ENCODE results near the gene DUSP1.

DUSP1 gene

DNA sequence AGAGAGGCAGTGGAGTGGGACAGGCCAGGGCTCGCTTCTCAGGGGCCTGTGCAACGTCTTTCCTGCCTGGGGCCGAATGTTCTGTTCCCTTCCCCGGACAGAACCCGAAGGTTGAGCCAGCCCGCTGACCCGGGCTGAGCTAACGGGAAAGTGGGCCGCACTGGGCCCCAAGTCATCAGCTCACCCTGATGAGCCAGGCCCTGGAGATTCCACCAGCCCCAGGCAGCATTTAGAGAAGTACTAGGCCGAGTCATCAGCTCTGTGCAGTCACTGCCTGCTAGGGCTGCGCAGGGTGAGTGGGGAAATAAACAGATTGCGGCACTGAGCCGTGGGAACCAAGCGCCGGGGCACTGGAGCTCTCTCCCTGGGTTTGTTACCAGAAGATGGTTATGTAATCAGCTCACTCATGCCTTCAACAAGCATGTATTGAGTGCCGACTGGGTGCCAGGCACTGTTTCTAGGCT lies 29.1 kb upstream of the DUSP1 start:
- Histone ChIP-seq H3K4me1 (ENCODE audit: insufficient read depth, low read length, poor library complexity, severe bottlenecking) (peaks cover 10% of the 10 kb centered on the region), H3K4me2 (ENCODE audit: low read depth, low read length, poor library complexity, severe bottlenecking) (no peak overlapping the region)

DNA sequence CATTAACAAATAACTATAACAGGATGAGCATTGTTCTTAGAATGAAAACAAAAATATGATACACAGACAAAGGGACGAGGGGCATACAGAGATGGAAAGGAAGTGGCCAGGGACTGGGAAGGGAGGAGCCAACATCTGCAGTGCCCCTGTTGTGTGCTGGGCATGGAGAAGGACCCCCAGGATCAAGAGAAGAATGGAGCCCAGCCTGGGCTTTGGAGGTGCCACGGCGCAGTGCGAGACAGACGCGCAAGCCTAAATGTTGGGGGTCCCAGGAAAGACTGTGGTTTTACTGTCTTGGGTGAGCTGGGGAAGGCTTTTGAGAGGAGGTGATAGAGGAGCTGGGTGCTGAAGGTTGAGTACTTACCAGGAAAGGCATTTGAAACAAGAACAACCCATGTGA lies 28.4 kb upstream of the DUSP1 start:
- Histone ChIP-seq H3K9me2 (replicated peaks; ENCODE audit: low read depth, low read length) (no peaks in the 10 kb centered on the region), H4K20me1 (ENCODE audit: insufficient read depth, low read length, poor library complexity, severe bottlenecking) (no peaks in the 10 kb centered on the region), H3K79me2 (ENCODE audit: insufficient read depth, low read length) (no peaks in the 10 kb centered on the region), H3K27me3 (ENCODE audit: insufficient read depth, low read length, poor library complexity, severe bottlenecking) (no peaks in the 10 kb centered on the region), H3K36me3 (ENCODE audit: insufficient read depth, low read length) (no peaks in the 10 kb centered on the region), H2AFZ (ENCODE audit: low read length) (no peak overlapping the region), H3K4me1 (ENCODE audit: insufficient read depth, low read length, poor library complexity, severe bottlenecking) (peaks cover 10% of the 10 kb centered on the region), H3F3A (ENCODE audit: low read depth) (no peaks in the 10 kb centered on the region), H3K9ac (ENCODE audit: low read depth, low read length, poor library complexity, severe bottlenecking) (no peak overlapping the region), H3K9me3 (ENCODE audit: insufficient read depth, low read depth, low read length) (no peaks in the 10 kb centered on the region), H3K4me3 (ENCODE audit: low read length, poor library complexity, severe bottlenecking) (no peak overlapping the region), H3K4me2 (ENCODE audit: low read depth, low read length, poor library complexity, severe bottlenecking) (no peak overlapping the region)
- TF ChIP-seq, protein P1, sequence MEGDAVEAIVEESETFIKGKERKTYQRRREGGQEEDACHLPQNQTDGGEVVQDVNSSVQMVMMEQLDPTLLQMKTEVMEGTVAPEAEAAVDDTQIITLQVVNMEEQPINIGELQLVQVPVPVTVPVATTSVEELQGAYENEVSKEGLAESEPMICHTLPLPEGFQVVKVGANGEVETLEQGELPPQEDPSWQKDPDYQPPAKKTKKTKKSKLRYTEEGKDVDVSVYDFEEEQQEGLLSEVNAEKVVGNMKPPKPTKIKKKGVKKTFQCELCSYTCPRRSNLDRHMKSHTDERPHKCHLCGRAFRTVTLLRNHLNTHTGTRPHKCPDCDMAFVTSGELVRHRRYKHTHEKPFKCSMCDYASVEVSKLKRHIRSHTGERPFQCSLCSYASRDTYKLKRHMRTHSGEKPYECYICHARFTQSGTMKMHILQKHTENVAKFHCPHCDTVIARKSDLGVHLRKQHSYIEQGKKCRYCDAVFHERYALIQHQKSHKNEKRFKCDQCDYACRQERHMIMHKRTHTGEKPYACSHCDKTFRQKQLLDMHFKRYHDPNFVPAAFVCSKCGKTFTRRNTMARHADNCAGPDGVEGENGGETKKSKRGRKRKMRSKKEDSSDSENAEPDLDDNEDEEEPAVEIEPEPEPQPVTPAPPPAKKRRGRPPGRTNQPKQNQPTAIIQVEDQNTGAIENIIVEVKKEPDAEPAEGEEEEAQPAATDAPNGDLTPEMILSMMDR (conservative IDR thresholded peaks at IDR 0.05; ENCODE audit: low read length) = no peak
- TF ChIP-seq EZH2phosphoT487 (IDR thresholded peaks at IDR 0.05; ENCODE audit: borderline replicate concordance) = no peak

More for the DNA sequence above, 29.1 kb upstream of the DUSP1 start:
- Histone ChIP-seq H3K4me3 (ENCODE audit: low read length, poor library complexity, severe bottlenecking) (no peak overlapping the region), H2AFZ (ENCODE audit: low read length) (no peak overlapping the region), H3K79me2 (ENCODE audit: insufficient read depth, low read length) (no peaks in the 10 kb centered on the region), H3F3A (ENCODE audit: low read depth) (no peaks in the 10 kb centered on the region), H4K20me1 (ENCODE audit: insufficient read depth, low read length, poor library complexity, severe bottlenecking) (no peaks in the 10 kb centered on the region), H3K9ac (ENCODE audit: low read depth, low read length, poor library complexity, severe bottlenecking) (no peak overlapping the region), H3K9me2 (replicated peaks; ENCODE audit: low read depth, low read length) (no peaks in the 10 kb centered on the region), H3K9me3 (ENCODE audit: insufficient read depth, low read depth, low read length) (no peaks in the 10 kb centered on the region), H3K27me3 (ENCODE audit: insufficient read depth, low read length, poor library complexity, severe bottlenecking) (no peaks in the 10 kb centered on the region), H3K36me3 (ENCODE audit: insufficient read depth, low read length) (no peaks in the 10 kb centered on the region)
- TF ChIP-seq, protein P1 (conservative IDR thresholded peaks at IDR 0.05; ENCODE audit: low read length) = no peak
- TF ChIP-seq EZH2phosphoT487 (IDR thresholded peaks at IDR 0.05; ENCODE audit: borderline replicate concordance) = no peak

DNA sequence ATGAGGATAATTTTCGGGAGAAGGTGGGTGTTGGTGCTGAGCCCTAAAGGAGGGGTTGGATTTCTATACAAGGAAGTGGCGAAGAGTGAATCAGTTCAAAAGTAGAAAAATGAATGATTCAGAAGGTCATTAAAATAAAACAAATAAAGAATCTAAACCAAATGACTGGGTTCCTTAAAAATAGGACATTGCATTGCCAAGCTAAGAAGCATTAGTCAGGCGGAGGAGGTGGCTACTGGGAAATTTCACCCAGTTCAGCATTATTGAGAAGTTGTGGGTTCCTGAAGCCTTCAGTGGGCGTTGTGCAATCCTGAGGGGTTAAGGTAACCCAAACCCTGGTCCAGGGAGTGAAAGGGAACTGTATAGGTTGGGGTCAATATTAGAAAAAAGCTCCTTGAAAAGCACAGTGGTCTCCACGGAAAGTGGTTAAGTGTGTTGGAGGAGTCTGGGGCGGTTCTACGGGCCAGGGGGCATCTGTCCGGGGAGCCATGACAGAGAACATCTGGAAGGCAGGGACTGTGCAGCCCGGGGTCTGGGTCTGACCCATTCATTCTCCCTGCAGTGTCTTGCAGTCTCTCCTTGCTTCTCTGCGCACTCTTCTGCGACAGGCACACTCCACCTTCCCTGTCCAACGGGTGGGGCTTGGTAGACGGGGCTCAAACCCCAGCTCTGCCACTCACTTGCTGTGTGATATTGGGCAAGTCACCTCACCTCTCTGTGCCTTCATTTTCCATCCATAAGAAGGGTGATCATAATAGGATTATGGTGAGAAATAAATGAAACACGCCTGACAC lies 27.6 kb upstream of the DUSP1 start:
- H3F3A ChIP-seq (ENCODE audit: low read depth) = no peaks in the 10 kb centered on the region

More for the DNA sequence above, 27.6 kb upstream of the DUSP1 start:
- Histone ChIP-seq H4K20me1 (ENCODE audit: insufficient read depth, low read length, poor library complexity, severe bottlenecking) (no peaks in the 10 kb centered on the region), H3K9ac (ENCODE audit: low read depth, low read length, poor library complexity, severe bottlenecking) (no peak overlapping the region), H3K4me3 (ENCODE audit: low read length, poor library complexity, severe bottlenecking) (no peak overlapping the region), H3K4me1 (ENCODE audit: insufficient read depth, low read length, poor library complexity, severe bottlenecking) (peaks cover 15% of the 10 kb centered on the region), H3K27me3 (ENCODE audit: insufficient read depth, low read length, poor library complexity, severe bottlenecking) (no peaks in the 10 kb centered on the region), H3K9me3 (ENCODE audit: insufficient read depth, low read depth, low read length) (no peaks in the 10 kb centered on the region), H3K9me2 (replicated peaks; ENCODE audit: low read depth, low read length) (no peaks in the 10 kb centered on the region), H2AFZ (ENCODE audit: low read length) (no peak overlapping the region), H3K36me3 (ENCODE audit: insufficient read depth, low read length) (no peaks in the 10 kb centered on the region), H3K4me2 (ENCODE audit: low read depth, low read length, poor library complexity, severe bottlenecking) (no peak overlapping the region), H3K79me2 (ENCODE audit: insufficient read depth, low read length) (no peaks in the 10 kb centered on the region)
- no peak for TF ChIP-seq EZH2phosphoT487 (IDR thresholded peaks at IDR 0.05; ENCODE audit: borderline replicate concordance)
- TF ChIP-seq, protein P1 (conservative IDR thresholded peaks at IDR 0.05; ENCODE audit: low read length) = no peak
